ENCODE results near the gene SLC8A2. TPM values are rescaled to one million over a fixed set of nuclear protein-coding genes. Genes with fewer than 3 reads are reported as not detected.

Gene SLC8A2
- total RNA-seq, 2 experiments from 2014 or later = 0.13 to 0.36 TPM

- intact Hi-C loops (cut with micrococcal nuclease; ENCODE audit: unreplicated experiment) = no loop called here
- BruUV-seq (replicated peaks) = no TSS peak
- ChIA-PET POLR2A (no interaction called here), CTCF (ENCODE audit: unreplicated experiment) (no interaction called here)
- H3K79me2 ChIP-seq (ENCODE audit: insufficient read depth, low read depth, low read length) = no peaks in the 10 kb centered on the region
- H3K27ac ChIP-seq (ENCODE audit: low read depth, low read length, poor library complexity, severe bottlenecking) = no peak overlapping the region
- no peak overlapping the region for H3K4me3 ChIP-seq (ENCODE audit: low read depth, low read length, poor library complexity, severe bottlenecking)
- TF ChIP-seq EZH2phosphoT487 (IDR thresholded peaks at IDR 0.05; ENCODE audit: borderline replicate concordance, low read depth, low read length) (no peak), CTCF (conservative IDR thresholded peaks at IDR 0.05; ENCODE audit: low read length) (no peak)
- H3K9me3 ChIP-seq (ENCODE audit: low read length) = no peaks in the 10 kb centered on the region
- H3K9me2 ChIP-seq (ENCODE audit: insufficient read depth, low read length) = no peaks in the 10 kb centered on the region
- no peak overlapping the region for H2AFZ ChIP-seq (ENCODE audit: low read length)
- DNase-seq (ENCODE audit: low spot score) = no peak
- H3K4me2 ChIP-seq (ENCODE audit: low read length) = no peak overlapping the region
- no peaks in the 10 kb centered on the region for H4K20me1 ChIP-seq (ENCODE audit: insufficient read depth, low read length)
- peaks cover 5% of the 10 kb centered on the region for H3K4me1 ChIP-seq (ENCODE audit: insufficient read depth, low read length, poor library complexity, severe bottlenecking)
- H3K36me3 ChIP-seq (ENCODE audit: insufficient read depth, low read length) = no peaks in the 10 kb centered on the region
Observed at GRCh38 chr19:47469719-47470118, 2.0 kb downstream of the SLC8A2 start.

- Histone ChIP-seq H3K4me2 (ENCODE audit: low read length) (no peak overlapping the region), H3K4me3 (ENCODE audit: low read depth, low read length, poor library complexity, severe bottlenecking) (no peak overlapping the region), H3K9me3 (ENCODE audit: low read length) (no peaks in the 10 kb centered on the region), H3K36me3 (ENCODE audit: insufficient read depth, low read length) (no peaks in the 10 kb centered on the region), H3K4me1 (ENCODE audit: insufficient read depth, low read length, poor library complexity, severe bottlenecking) (peaks cover 8% of the 10 kb centered on the region), H4K20me1 (ENCODE audit: insufficient read depth, low read length) (no peaks in the 10 kb centered on the region), H3K27ac (ENCODE audit: low read depth, low read length, poor library complexity, severe bottlenecking) (no peak overlapping the region), H3K79me2 (ENCODE audit: insufficient read depth, low read depth, low read length) (no peaks in the 10 kb centered on the region), H2AFZ (ENCODE audit: low read length) (no peak overlapping the region), H3K9me2 (ENCODE audit: insufficient read depth, low read length) (no peaks in the 10 kb centered on the region)
- intact Hi-C loops (cut with micrococcal nuclease; ENCODE audit: unreplicated experiment) = no loop called here
- no peak for DNase-seq (ENCODE audit: low spot score)
- CTCF ChIA-PET (ENCODE audit: unreplicated experiment) = no interaction called here
- POLR2A ChIA-PET = no interaction called here
- no TSS peak for BruUV-seq (replicated peaks)
- TF ChIP-seq CTCF (conservative IDR thresholded peaks at IDR 0.05; ENCODE audit: low read length) (no peak), EZH2phosphoT487 (IDR thresholded peaks at IDR 0.05; ENCODE audit: borderline replicate concordance, low read depth, low read length) (no peak)
Observed at GRCh38 chr19:47469363-47469700, 2.4 kb downstream of the SLC8A2 start.

- TF ChIP-seq EZH2phosphoT487 (IDR thresholded peaks at IDR 0.05; ENCODE audit: borderline replicate concordance, low read depth, low read length) (no peak), CTCF (conservative IDR thresholded peaks at IDR 0.05; ENCODE audit: low read length) (no peak)
- no peak for DNase-seq (ENCODE audit: low spot score)
- no peaks in the 10 kb centered on the region for H3K36me3 ChIP-seq (ENCODE audit: insufficient read depth, low read length)
- H3K9me2 ChIP-seq (ENCODE audit: insufficient read depth, low read length) = no peaks in the 10 kb centered on the region
- no peaks in the 10 kb centered on the region for H3K9me3 ChIP-seq (ENCODE audit: low read length)
- no peaks in the 10 kb centered on the region for H4K20me1 ChIP-seq (ENCODE audit: insufficient read depth, low read length)
- H3K4me2 ChIP-seq (ENCODE audit: low read length) = no peak overlapping the region
- no peak overlapping the region for H3K27ac ChIP-seq (ENCODE audit: low read depth, low read length, poor library complexity, severe bottlenecking)
- no peak overlapping the region for H3K4me3 ChIP-seq (ENCODE audit: low read depth, low read length, poor library complexity, severe bottlenecking)
- intact Hi-C loops (cut with micrococcal nuclease; ENCODE audit: unreplicated experiment) = no loop called here
- H2AFZ ChIP-seq (ENCODE audit: low read length) = no peak overlapping the region
- no peaks in the 10 kb centered on the region for H3K79me2 ChIP-seq (ENCODE audit: insufficient read depth, low read depth, low read length)
- ChIA-PET CTCF (ENCODE audit: unreplicated experiment) (no interaction called here), POLR2A (no interaction called here)
- H3K4me1 ChIP-seq (ENCODE audit: insufficient read depth, low read length, poor library complexity, severe bottlenecking) = peaks cover 9% of the 10 kb centered on the region
- BruUV-seq (replicated peaks) = no TSS peak
Observed at GRCh38 chr19:47467914-47468313, 3.8 kb downstream of the SLC8A2 start.

All from OCI-LY7 (cell line).